ENCODE results near the gene LMLN.
A peak's percentile ranks its signal among the peaks of the same experiment; 100 is the strongest.

Gene LMLN

GRCh38 chr3:198065897-198066296 is 105.9 kb downstream of the LMLN start:
- no peak overlapping the region for H3K4me3 ChIP-seq (ENCODE audit: low read depth, low read length)
- no peak for DNase-seq (ENCODE audit: low read depth)
- TF ChIP-seq CTCF (conservative IDR thresholded peaks at IDR 0.05; ENCODE audit: low read depth, low read length): no peak

GRCh38 chr3:198067416-198067815 is 107.4 kb downstream of the LMLN start:
- no peak for DNase-seq (ENCODE audit: low read depth)
- TF ChIP-seq CTCF (conservative IDR thresholded peaks at IDR 0.05; ENCODE audit: low read depth, low read length): no peak
- H3K4me3 ChIP-seq (ENCODE audit: low read depth, low read length): no peak overlapping the region

GRCh38 chr3:198070871-198071270 is 110.9 kb downstream of the LMLN start:
- no peak for TF ChIP-seq CTCF (conservative IDR thresholded peaks at IDR 0.05; ENCODE audit: low read depth, low read length)
- no peak overlapping the region for H3K4me3 ChIP-seq (ENCODE audit: low read depth, low read length)
- DNase-seq (ENCODE audit: low read depth): no peak

GRCh38 chr3:198071602-198072287 is 111.7 kb downstream of the LMLN start:
- H3K4me3 ChIP-seq (ENCODE audit: low read depth, low read length): no peak overlapping the region
- TF ChIP-seq CTCF (conservative IDR thresholded peaks at IDR 0.05; ENCODE audit: low read depth, low read length): peak; percentile 33
- DNase-seq (ENCODE audit: low read depth): peak; percentile 100

- H3K4me3 ChIP-seq (ENCODE audit: low read depth, low read length): no peak overlapping the region
- no peak for DNase-seq (ENCODE audit: low read depth)
- TF ChIP-seq CTCF (conservative IDR thresholded peaks at IDR 0.05; ENCODE audit: low read depth, low read length): no peak
Measured at GRCh38 chr3:198076722-198077308, 116.8 kb downstream of the LMLN start.

- DNase-seq (ENCODE audit: low read depth): peak; percentile 23
- TF ChIP-seq CTCF (conservative IDR thresholded peaks at IDR 0.05; ENCODE audit: low read depth, low read length): peak; percentile 2
Measured at GRCh38 chr3:198079771-198080520, 119.9 kb downstream of the LMLN start.

More at GRCh38 chr3:198079771-198080520, 119.9 kb downstream of the LMLN start:
- H3K4me3 ChIP-seq (ENCODE audit: low read depth, low read length): peak overlapping the region; percentile 43
